OCI-LY3 (cell line): ENCODE results near the gene LRRC56.

Source experiments
- CTCF ChIP-seq: fragments of 200-600, 300-600 bp; sonication (generic); IDR thresholded peaks from 2 replicates; pipeline ENCODE4 v1.5.1; 2014; ENCODE audit warnings: antibody characterized with exemption, low read length, low read depth
- EZH2phosphoT487 ChIP-seq: fragments of 200-600 bp; shearing (Covaris generic); IDR thresholded peaks from 2 replicates; pipeline ENCODE4 v1.6.1; 2018; ENCODE audit warnings: antibody characterized with exemption, mixed run types, low read depth

- TF ChIP-seq CTCF (no peak), EZH2phosphoT487 (no peak)
Measured at GRCh38 chr11:515131-515530, 22.2 kb upstream of the LRRC56 start.
